Measurements from ENCODE around the gene NECTIN2. TPM values are rescaled to one million over a fixed set of nuclear protein-coding genes. Genes with fewer than 3 reads are reported as not detected.

The NECTIN2 gene
- polyA plus RNA-seq, 2 of the 4 experiments (the other 2 are of a cell fraction) = 69.4 to 89.6 TPM

GRCh38 chr19:44812142-44812718 is 33.9 kb upstream of the NECTIN2 start:
- DNase-seq (ENCODE audit: low read depth in 1 of 2, low spot score in 1 of 2) (no peak), FAIRE-seq (no peak), ATAC-seq (no peak)
- H3K4me1 ChIP-seq = peaks cover 28% of the 10 kb centered on the region
- WGBS (ENCODE audit: missing lambda C conversion rate) = 92% methylated on average over 28 of the region's 28 CpGs
- POLR2A ChIA-PET = no interaction called here
- no peak overlapping the region for H3K4me2 ChIP-seq
- no peak overlapping the region for H3K27ac ChIP-seq
- no peaks in the 10 kb centered on the region for H3K9me3 ChIP-seq
- TF ChIP-seq PHF8 (IDR thresholded peaks at IDR 0.05; ENCODE audit: borderline replicate concordance, low read depth) = no peak
- TF ChIP-seq NR3C1 (IDR thresholded peaks at IDR 0.05) = no peak
- TF ChIP-seq MAFK (IDR thresholded peaks at IDR 0.05; ENCODE audit: partially characterized antibody) = no peak
- TF ChIP-seq, protein P1, sequence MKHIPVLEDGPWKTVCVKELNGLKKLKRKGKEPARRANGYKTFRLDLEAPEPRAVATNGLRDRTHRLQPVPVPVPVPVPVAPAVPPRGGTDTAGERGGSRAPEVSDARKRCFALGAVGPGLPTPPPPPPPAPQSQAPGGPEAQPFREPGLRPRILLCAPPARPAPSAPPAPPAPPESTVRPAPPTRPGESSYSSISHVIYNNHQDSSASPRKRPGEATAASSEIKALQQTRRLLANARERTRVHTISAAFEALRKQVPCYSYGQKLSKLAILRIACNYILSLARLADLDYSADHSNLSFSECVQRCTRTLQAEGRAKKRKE (CRISPR knock-in tag; IDR thresholded peaks at IDR 0.05; ENCODE audit: low read depth) = no peak
- no peak for TF ChIP-seq CTCF (IDR thresholded peaks at IDR 0.05)
- TF ChIP-seq, protein P2, sequence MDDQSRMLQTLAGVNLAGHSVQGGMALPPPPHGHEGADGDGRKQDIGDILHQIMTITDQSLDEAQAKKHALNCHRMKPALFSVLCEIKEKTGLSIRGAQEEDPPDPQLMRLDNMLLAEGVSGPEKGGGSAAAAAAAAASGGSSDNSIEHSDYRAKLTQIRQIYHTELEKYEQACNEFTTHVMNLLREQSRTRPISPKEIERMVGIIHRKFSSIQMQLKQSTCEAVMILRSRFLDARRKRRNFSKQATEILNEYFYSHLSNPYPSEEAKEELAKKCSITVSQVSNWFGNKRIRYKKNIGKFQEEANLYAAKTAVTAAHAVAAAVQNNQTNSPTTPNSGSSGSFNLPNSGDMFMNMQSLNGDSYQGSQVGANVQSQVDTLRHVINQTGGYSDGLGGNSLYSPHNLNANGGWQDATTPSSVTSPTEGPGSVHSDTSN (IDR thresholded peaks at IDR 0.05) = no peak
- no peak for TF ChIP-seq JUN (IDR thresholded peaks at IDR 0.05)
- TF ChIP-seq, protein P3, sequence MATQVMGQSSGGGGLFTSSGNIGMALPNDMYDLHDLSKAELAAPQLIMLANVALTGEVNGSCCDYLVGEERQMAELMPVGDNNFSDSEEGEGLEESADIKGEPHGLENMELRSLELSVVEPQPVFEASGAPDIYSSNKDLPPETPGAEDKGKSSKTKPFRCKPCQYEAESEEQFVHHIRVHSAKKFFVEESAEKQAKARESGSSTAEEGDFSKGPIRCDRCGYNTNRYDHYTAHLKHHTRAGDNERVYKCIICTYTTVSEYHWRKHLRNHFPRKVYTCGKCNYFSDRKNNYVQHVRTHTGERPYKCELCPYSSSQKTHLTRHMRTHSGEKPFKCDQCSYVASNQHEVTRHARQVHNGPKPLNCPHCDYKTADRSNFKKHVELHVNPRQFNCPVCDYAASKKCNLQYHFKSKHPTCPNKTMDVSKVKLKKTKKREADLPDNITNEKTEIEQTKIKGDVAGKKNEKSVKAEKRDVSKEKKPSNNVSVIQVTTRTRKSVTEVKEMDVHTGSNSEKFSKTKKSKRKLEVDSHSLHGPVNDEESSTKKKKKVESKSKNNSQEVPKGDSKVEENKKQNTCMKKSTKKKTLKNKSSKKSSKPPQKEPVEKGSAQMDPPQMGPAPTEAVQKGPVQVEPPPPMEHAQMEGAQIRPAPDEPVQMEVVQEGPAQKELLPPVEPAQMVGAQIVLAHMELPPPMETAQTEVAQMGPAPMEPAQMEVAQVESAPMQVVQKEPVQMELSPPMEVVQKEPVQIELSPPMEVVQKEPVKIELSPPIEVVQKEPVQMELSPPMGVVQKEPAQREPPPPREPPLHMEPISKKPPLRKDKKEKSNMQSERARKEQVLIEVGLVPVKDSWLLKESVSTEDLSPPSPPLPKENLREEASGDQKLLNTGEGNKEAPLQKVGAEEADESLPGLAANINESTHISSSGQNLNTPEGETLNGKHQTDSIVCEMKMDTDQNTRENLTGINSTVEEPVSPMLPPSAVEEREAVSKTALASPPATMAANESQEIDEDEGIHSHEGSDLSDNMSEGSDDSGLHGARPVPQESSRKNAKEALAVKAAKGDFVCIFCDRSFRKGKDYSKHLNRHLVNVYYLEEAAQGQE (IDR thresholded peaks at IDR 0.05) = no peak
- TF ChIP-seq, protein P4, sequence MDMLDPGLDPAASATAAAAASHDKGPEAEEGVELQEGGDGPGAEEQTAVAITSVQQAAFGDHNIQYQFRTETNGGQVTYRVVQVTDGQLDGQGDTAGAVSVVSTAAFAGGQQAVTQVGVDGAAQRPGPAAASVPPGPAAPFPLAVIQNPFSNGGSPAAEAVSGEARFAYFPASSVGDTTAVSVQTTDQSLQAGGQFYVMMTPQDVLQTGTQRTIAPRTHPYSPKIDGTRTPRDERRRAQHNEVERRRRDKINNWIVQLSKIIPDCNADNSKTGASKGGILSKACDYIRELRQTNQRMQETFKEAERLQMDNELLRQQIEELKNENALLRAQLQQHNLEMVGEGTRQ (IDR thresholded peaks at IDR 0.05) = no peak
- CTCF ChIA-PET = interaction anchor here (0.6 to 7.5 kb wide), 7 partner anchors 13 to 236 kb away, joined by 3 to 77 read pairs (median 4); no protein-coding TSS in a partner anchor
- no peak overlapping the region for H3K4me3 ChIP-seq

DNA sequence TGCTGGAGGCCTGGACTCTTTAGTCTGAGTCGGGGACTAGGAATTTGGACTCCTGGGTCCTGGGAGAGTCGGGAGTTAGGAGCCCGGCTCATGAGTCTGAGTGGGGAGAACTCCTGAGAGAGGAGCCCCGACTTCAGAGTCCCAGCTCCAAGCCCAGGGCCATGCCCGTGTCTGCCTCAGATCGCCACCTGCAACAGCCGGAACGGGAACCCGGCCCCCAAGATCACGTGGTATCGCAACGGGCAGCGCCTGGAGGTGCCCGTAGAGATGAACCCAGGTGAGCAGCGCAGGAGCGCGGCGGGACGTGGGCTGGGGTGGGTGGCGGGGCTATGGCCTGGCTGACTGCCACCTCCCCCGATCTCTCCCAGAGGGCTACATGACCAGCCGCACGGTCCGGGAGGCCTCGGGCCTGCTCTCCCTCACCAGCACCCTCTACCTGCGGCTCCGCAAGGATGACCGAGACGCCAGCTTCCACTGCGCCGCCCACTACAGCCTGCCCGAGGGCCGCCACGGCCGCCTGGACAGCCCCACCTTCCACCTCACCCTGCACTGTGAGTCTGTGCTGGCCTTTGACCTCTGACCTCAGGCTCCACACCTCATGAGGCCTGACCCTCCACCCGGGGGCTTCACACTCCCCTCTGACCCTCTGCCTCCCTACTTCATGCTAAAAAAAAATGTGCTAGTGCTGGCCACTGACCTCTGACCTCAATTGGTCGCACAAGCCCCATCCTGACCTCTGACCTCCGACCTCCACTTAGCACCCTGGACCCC is 32.8 kb upstream of the NECTIN2 start:
- Histone ChIP-seq H3K4me3 (no peak overlapping the region), H3K27ac (no peak overlapping the region), H3K9me3 (no peaks in the 10 kb centered on the region), H3K4me2 (no peak overlapping the region), H3K4me1 (peaks cover 21% of the 10 kb centered on the region)
- 87% methylated on average over 38 of the region's 38 CpGs for WGBS (ENCODE audit: missing lambda C conversion rate)
- FAIRE-seq (no peak), ATAC-seq (no peak), DNase-seq (ENCODE audit: low read depth in 1 of 2, low spot score in 1 of 2) (no peak)
- CTCF ChIA-PET = interaction anchor here (0.6 to 7.5 kb wide), 9 partner anchors 14 to 237 kb away, joined by 3 to 77 read pairs (median 3); no protein-coding TSS in a partner anchor
- POLR2A ChIA-PET = interaction anchor here (0.6 kb wide), 1 partner anchor 188 kb away, joined by 4 read pairs; no protein-coding TSS in a partner anchor
- no peak for TF ChIP-seq SREBF2 (IDR thresholded peaks at IDR 0.05)
- TF ChIP-seq, protein P5, sequence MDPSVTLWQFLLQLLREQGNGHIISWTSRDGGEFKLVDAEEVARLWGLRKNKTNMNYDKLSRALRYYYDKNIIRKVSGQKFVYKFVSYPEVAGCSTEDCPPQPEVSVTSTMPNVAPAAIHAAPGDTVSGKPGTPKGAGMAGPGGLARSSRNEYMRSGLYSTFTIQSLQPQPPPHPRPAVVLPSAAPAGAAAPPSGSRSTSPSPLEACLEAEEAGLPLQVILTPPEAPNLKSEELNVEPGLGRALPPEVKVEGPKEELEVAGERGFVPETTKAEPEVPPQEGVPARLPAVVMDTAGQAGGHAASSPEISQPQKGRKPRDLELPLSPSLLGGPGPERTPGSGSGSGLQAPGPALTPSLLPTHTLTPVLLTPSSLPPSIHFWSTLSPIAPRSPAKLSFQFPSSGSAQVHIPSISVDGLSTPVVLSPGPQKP (IDR thresholded peaks at IDR 0.05; ENCODE audit: low read depth, low read length) = no peak
- no peak for TF ChIP-seq NPAS2 (CRISPR knock-in tag; IDR thresholded peaks at IDR 0.05; ENCODE audit: borderline replicate concordance)
- TF ChIP-seq KDM5A (IDR thresholded peaks at IDR 0.05) = no peak
- TF ChIP-seq EHF (CRISPR knock-in tag; IDR thresholded peaks at IDR 0.05) = no peak
- TF ChIP-seq CHD4 (IDR thresholded peaks at IDR 0.05; ENCODE audit: borderline replicate concordance) = no peak
- TF ChIP-seq ESRRA (IDR thresholded peaks at IDR 0.05; ENCODE audit: borderline replicate concordance, low read length) = no peak
- TF ChIP-seq CHD2 (IDR thresholded peaks at IDR 0.05; ENCODE audit: low read length, partially characterized antibody) = no peak
- no peak for TF ChIP-seq JUNB (IDR thresholded peaks at IDR 0.05)
- TF ChIP-seq BHLHE40 (IDR thresholded peaks at IDR 0.05; ENCODE audit: low read depth, low read length) = no peak
- TF ChIP-seq, protein P3 (IDR thresholded peaks at IDR 0.05) = no peak
- TF ChIP-seq HOXA7 (CRISPR knock-in tag; IDR thresholded peaks at IDR 0.05) = no peak
